Activated CD8-positive, alpha-beta T cell treated with anti-CD3 and anti-CD28 coated beads, Interleukin-2, amount 10 ng/mL, durations not matched to agents 7 days and 5 days (primary cell): ENCODE measurements around the gene FAIM2. TPM values are rescaled to one million over a fixed set of nuclear protein-coding genes. Genes with fewer than 3 reads are reported as not detected.

ENCODE experiments used
- ATAC-seq: fragments of 150-1000 bp; cut with Tn5 transposase; one replicate; pipeline ENCODE4 v1.10.0; 2021; ENCODE audit warnings: moderate library complexity
- CTCF ChIA-PET: fragments of 350-600 bp; sonication (Branson Sonifier 250); formaldehyde crosslinking; loops from one replicate; lab custom pipeline; 2021; ENCODE audit warnings: antibody characterized with exemption; lab: Charles Lee
- POLR2A ChIA-PET: fragments of 350-600 bp; sonication (Branson Sonifier 250); formaldehyde crosslinking; loops from one replicate; lab custom pipeline; 2021; ENCODE audit warnings: antibody characterized with exemption; lab: Charles Lee
- DNase-seq: peaks from one replicate; pipeline ENCODE4 v3.0.0-alpha.2; 2020
- H3K27ac Mint-ChIP-seq: one replicate; pipeline ENCODE4 v1.8.0; 2021; ENCODE audit warnings: mild to moderate bottlenecking, mixed read lengths
- H3K27me3 Mint-ChIP-seq: one replicate; pipeline ENCODE4 v1.8.0; 2021; ENCODE audit warnings: low read depth, mixed read lengths
- H3K36me3 Mint-ChIP-seq: one replicate; pipeline ENCODE4 v1.8.0; 2021; ENCODE audit warnings: low read depth, mixed read lengths
- H3K4me1 Mint-ChIP-seq: one replicate; pipeline ENCODE4 v1.8.0; 2021; ENCODE audit warnings: low read depth, mixed read lengths
- H3K4me3 Mint-ChIP-seq: one replicate; pipeline ENCODE4 v1.8.0; 2021; ENCODE audit warnings: mild to moderate bottlenecking, mixed read lengths
- H3K9me3 Mint-ChIP-seq: one replicate; pipeline ENCODE4 v1.8.0; 2022; ENCODE audit warnings: mixed read lengths; ENCODE audit not compliant: insufficient read depth
- total RNA-seq, 2 experiments: library from RNA; stranded (reverse); gene quantifications; one replicate each; pipeline ENCODE4 v1.2.3, GENCODE V29; 2021

Gene FAIM2
- total RNA-seq, 2 experiments from 2014 or later: 0.23 to 0.55 TPM

DNA sequence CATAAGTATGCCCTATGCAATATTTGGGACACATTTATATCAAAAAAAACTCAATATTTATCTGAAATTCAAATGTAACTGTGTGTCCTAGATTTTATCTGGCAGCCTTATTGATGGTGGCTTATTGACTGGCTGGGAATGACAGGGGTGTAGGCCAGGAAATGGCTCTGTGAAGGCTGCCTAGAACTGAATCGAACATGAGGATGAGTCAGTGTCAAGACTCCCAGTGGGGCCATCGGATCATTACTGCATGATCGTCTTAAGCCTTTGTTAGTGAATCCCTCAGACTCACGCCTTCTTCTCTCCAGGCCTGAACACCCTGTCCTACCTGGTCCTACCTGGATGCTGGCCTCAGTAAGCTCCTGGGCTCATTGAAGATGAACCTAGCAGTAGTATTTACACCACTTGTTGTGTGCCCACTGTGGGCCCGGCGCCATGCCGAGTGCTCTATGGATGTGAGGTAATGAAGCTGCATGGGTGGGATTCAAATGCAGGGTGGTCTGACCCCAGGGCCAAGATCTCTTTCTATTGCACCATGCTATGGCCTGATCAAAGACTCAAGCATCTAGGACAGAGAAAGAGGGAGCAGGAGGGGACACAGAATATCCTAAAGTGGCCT lies 21.0 kb upstream of the FAIM2 start:
- Mint-ChIP-seq H3K27ac (no peak overlapping the region), H3K4me1 (no peaks in the 10 kb centered on the region), H3K4me3 (no peak overlapping the region), H3K9me3 (no peaks in the 10 kb centered on the region), H3K27me3 (peaks cover 11% of the 10 kb centered on the region), H3K36me3 (no peaks in the 10 kb centered on the region)
- DNase-seq (no peak), ATAC-seq (no peak)
- POLR2A ChIA-PET: no interaction called here
- CTCF ChIA-PET: interaction anchor here (1.3 kb wide), 1 partner anchor 42 kb away, joined by 5 read pairs; no protein-coding TSS in a partner anchor

DNA sequence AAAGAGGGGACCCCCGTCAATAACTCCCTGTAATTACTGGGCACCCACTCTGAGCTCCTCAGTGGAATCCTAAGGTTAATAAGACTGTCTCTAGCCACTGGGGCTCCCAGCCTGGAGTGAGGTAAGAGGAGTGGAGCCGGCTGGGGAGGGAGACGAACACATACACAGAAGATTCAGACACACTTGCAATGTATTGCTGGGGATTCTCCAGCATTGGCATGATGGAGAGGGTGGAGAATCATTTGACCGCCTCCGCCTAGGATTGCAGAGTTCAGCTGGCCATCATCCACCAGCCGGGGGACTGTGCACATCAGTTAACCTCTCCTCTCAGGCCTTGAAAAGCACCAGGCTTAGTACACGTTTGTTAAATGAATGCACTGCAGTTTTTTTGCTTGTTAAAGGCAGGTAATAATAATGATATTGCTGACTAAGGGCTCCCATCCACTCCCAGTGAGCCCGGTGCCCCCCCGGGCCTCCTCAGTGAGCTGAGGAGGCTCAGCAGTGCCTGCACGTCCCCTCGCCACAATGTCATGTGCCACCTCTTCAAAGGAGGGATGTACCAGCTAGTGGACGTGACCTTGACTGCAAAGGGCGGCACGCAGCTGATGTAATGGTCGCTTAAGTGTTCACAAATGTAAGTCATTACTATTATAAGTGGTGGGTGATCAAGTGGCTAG lies 20.3 kb upstream of the FAIM2 start:
- no peak for ATAC-seq
- DNase-seq: no peak
- H3K4me3 Mint-ChIP-seq: no peak overlapping the region
- H3K27me3 Mint-ChIP-seq: peaks cover 7% of the 10 kb centered on the region
- POLR2A ChIA-PET: no interaction called here
- H3K9me3 Mint-ChIP-seq: no peaks in the 10 kb centered on the region
- CTCF ChIA-PET: interaction anchor here (1.3 kb wide), 1 partner anchor 43 kb away, joined by 5 read pairs; no protein-coding TSS in a partner anchor
- H3K27ac Mint-ChIP-seq: no peak overlapping the region
- H3K4me1 Mint-ChIP-seq: no peaks in the 10 kb centered on the region
- no peaks in the 10 kb centered on the region for H3K36me3 Mint-ChIP-seq

DNA sequence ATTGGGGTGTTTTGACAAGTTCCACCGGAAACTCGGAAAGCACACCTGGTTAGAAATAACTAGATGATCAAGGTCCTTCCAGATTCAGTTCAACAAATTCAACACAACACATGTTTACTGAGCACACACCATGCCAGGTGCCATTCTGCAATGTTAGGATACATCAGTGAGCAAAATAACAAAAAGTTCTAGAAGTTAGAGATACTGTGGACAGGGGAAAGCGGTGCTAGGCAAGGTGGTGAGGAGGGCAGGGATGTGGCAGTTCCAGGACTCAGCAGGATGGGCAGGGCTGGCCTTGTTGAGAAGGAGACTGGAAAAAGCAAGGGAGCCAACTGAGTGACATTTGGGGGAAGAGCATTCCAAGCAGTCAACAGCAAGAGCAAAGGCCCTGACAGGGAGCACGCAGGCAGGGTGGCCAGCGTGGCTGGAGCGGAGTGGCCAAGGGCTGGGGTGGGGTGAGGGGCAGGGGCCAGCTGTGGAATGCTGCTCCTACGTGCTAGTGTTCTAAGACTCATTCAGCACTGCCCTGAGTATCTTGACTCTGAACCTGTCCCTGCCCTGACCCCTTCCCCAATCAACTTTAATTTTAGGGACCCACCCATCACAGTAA lies 19.4 kb upstream of the FAIM2 start:
- ATAC-seq: no peak
- no peak overlapping the region for H3K4me3 Mint-ChIP-seq
- peaks cover 5% of the 10 kb centered on the region for H3K27me3 Mint-ChIP-seq
- H3K9me3 Mint-ChIP-seq: no peaks in the 10 kb centered on the region
- no peak overlapping the region for H3K27ac Mint-ChIP-seq
- no peak for DNase-seq
- ChIA-PET CTCF (no interaction called here), POLR2A (no interaction called here)
- H3K4me1 Mint-ChIP-seq: no peaks in the 10 kb centered on the region
- H3K36me3 Mint-ChIP-seq: no peaks in the 10 kb centered on the region

DNA sequence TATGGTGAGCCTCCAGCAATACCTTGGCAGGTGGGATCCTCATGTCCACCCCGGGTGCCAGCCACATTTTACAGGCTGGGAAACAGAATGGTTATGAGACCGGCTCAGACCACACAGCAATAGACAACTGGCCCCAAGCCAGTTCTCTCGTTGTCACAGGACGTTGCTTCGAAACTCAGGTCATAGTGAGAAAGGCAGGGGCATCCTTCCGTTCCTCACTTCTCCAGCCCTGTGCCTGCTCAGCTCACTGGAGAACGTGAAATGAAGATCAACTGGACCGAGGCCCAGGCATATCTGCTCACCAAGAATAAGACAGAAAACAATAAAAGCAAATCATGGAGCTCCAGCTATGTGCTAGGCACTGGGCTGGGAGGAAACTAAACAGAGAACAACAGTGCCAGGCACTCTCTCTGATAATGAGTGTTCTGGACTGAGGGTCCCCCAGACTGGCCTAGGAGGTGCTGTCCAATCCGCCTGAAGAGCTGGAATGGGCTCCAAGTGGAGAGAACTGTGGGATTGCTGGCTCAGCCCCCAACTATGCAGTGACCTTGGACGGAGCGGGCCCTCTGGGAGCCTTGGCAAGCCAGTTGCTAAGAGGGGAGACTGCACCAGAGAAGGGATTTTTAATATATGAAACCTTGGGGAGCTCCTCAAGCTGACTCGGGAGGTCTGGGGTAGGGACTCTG lies 18.8 kb upstream of the FAIM2 start:
- no peak overlapping the region for H3K27ac Mint-ChIP-seq
- DNase-seq (no peak), ATAC-seq (no peak)
- no peaks in the 10 kb centered on the region for H3K4me1 Mint-ChIP-seq
- POLR2A ChIA-PET: no interaction called here
- CTCF ChIA-PET: no interaction called here
- H3K9me3 Mint-ChIP-seq: no peaks in the 10 kb centered on the region
- no peaks in the 10 kb centered on the region for H3K36me3 Mint-ChIP-seq
- peaks cover 3% of the 10 kb centered on the region for H3K27me3 Mint-ChIP-seq
- H3K4me3 Mint-ChIP-seq: no peak overlapping the region

DNA sequence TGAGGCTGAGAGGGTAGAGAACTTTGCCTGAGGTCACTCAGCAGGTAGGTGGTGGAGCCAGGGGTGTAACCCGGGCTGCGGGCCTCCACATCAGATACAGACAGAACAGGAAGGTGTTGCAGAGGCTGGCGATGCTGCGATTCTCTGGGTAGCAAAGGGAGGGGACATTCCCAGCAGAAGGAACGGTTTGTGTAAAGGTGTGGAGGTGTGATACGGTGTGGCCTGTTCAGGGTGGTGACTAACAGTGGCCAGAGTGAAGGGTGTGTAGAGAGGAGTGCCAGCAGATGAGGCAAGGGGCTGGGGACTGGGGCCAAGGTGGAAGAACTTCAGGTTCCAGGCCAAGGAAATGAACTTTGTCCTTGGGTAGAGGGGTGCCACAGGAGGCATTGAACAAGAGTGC lies 18.2 kb upstream of the FAIM2 start:
- DNase-seq (no peak), ATAC-seq (no peak)
- CTCF ChIA-PET: no interaction called here
- Mint-ChIP-seq H3K9me3 (no peaks in the 10 kb centered on the region), H3K36me3 (no peaks in the 10 kb centered on the region), H3K27ac (no peak overlapping the region), H3K4me3 (no peak overlapping the region), H3K27me3 (peaks cover 3% of the 10 kb centered on the region), H3K4me1 (no peaks in the 10 kb centered on the region)
- POLR2A ChIA-PET: no interaction called here

DNA sequence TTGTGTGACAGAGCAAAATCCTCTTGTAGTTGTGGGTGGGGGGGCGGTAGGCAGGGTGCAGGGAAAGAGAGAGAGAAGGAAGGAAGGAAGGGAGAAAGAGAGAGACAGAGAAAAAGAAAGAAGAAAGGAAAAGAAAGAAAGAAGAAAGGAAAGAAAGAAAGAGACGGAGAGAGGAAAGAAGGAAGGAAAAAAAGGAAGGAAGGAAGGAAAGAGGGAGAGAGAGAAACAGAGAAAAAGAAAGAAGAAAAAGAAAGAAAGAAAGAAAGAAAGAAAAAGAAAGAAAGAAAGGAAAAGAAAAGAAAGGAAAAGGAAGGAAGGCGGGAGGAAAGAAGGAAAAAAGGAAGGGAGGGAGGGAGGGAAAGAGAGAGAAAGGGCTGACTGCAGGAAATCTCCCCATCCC lies 17.6 kb upstream of the FAIM2 start:
- Mint-ChIP-seq H3K27me3 (peaks cover 3% of the 10 kb centered on the region), H3K4me3 (no peak overlapping the region), H3K4me1 (no peaks in the 10 kb centered on the region), H3K36me3 (no peaks in the 10 kb centered on the region), H3K27ac (no peak overlapping the region), H3K9me3 (no peaks in the 10 kb centered on the region)
- ATAC-seq (no peak), DNase-seq (no peak)
- ChIA-PET CTCF (no interaction called here), POLR2A (no interaction called here)

DNA sequence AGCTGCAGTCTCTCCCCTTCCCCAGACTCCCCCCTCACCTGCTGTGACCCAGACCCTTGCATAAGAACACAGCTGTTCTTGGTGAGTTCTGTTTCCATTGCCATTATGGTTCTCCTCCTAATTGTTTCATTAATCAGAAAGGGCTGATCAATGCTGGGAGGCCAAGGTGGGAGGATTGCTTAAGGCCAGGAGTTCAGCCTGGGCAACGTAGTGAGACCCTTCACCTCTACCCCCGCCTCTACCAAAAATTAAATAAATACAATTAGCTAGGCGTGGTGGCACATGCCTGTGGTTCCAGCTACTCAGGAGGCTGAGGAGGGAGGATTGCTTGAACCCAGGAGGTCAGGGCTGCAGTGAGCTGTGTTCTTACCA lies 17.2 kb upstream of the FAIM2 start:
- Mint-ChIP-seq H3K36me3 (no peaks in the 10 kb centered on the region), H3K4me1 (no peaks in the 10 kb centered on the region), H3K4me3 (no peak overlapping the region), H3K27me3 (peaks cover 3% of the 10 kb centered on the region), H3K27ac (no peak overlapping the region), H3K9me3 (no peaks in the 10 kb centered on the region)
- no peak for DNase-seq
- no peak for ATAC-seq
- ChIA-PET CTCF (interaction anchor here (4.1 kb wide), 1 partner anchor 25 kb away, joined by 13 read pairs; no protein-coding TSS in a partner anchor), POLR2A (no interaction called here)

DNA sequence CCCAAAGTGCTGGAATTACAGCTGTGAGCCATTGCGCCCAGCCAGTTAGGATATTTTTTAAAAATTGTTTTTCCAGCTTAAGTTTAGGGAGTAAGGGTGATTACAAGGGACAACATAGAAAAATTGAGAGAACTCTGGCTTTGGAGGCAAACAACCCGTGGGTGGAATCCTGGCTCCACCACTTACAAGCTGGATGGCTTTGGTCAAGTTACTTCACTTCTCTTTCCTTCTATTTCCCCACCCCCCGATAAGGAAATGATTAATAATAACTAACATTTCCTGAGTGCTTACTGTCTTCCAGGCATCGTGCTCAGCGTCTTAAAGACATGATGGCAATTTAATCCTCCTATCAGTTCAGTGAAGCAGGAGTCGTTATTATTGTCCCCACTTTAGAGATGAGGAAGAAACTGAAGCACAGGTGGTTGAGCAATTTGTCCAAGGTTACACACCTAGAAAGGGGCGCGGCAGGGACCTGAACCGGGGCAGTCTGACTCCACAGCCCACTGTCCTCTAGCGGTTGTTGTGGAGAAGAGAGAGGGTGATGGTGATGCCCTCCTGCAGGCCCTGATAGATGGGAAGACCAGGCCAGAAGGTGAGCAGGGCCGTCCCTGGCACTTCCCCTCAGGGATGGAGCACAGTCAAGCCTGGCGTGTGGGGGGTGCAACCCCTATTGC lies 16.7 kb upstream of the FAIM2 start:
- CTCF ChIA-PET: interaction anchor here (4.1 kb wide), 1 partner anchor 25 kb away, joined by 13 read pairs; no protein-coding TSS in a partner anchor
- POLR2A ChIA-PET: no interaction called here

DNA sequence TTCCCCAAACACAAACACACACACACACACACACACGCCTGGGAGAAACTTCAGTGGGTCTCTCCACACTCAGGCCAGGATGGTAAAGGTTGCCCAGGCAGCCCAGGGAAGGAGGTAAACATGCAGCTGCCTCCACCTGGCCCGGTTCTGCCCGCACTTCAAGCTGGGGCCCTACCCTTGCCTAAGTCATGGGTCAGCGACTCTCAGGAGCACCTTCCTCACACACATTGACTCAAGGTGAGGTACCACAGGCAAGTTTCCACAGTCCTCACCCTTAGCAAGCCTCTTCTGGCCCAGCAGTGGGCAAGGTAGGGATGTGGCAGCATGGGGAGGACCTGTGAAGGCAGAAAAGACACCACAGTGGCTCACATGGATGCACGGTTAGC lies 14.1 kb upstream of the FAIM2 start:
- Mint-ChIP-seq H3K27me3 (peaks cover 4% of the 10 kb centered on the region), H3K36me3 (no peaks in the 10 kb centered on the region), H3K4me3 (no peak overlapping the region), H3K27ac (no peak overlapping the region), H3K4me1 (no peaks in the 10 kb centered on the region), H3K9me3 (no peaks in the 10 kb centered on the region)
- ChIA-PET CTCF (interaction anchor here (4.1 kb wide), 1 partner anchor 28 kb away, joined by 13 read pairs; no protein-coding TSS in a partner anchor), POLR2A (no interaction called here)
- DNase-seq (no peak), ATAC-seq (no peak)

More for the DNA sequence above, 16.7 kb upstream of the FAIM2 start:
- no peaks in the 10 kb centered on the region for H3K4me1 Mint-ChIP-seq
- H3K9me3 Mint-ChIP-seq: no peaks in the 10 kb centered on the region
- no peak for DNase-seq
- H3K36me3 Mint-ChIP-seq: no peaks in the 10 kb centered on the region
- ATAC-seq: no peak
- no peak overlapping the region for H3K27ac Mint-ChIP-seq
- peaks cover 4% of the 10 kb centered on the region for H3K27me3 Mint-ChIP-seq
- no peak overlapping the region for H3K4me3 Mint-ChIP-seq

DNA sequence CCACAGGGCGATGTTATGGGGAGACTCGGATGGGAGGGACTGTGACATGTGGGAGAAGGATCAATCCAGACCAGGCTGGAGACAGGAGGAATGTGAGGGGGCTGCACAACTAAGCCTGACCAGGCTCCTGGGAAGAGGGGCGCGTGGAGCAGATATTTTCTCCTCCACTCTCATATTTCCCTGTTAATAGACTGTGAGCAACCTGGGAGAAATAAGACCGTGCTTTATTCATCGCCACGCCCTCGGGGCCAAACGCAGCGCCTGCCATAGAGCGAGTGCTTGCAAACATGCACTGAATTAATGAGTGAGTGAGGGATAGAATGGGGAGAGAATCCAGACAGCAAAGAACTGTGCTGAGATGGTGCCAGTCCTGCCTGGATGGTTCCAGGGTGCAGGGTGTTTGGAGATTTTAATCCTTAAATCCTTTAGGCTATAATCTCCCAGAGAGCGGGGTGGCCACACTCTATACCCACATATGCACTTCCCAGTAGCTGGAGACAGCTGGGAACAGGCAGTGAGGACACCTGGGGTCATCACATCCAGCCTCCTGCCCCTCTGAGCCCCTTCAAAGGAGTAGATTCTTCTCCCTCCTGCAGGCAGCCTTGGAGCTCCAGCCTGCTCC lies 13.6 kb upstream of the FAIM2 start:
- CTCF ChIA-PET: interaction anchor here (4.1 kb wide), 1 partner anchor 29 kb away, joined by 13 read pairs; no protein-coding TSS in a partner anchor
- no peaks in the 10 kb centered on the region for H3K9me3 Mint-ChIP-seq
- DNase-seq: no peak
- no peak for ATAC-seq
- H3K36me3 Mint-ChIP-seq: no peaks in the 10 kb centered on the region
- POLR2A ChIA-PET: no interaction called here
- H3K27ac Mint-ChIP-seq: no peak overlapping the region
- peaks cover 4% of the 10 kb centered on the region for H3K27me3 Mint-ChIP-seq
- no peaks in the 10 kb centered on the region for H3K4me1 Mint-ChIP-seq
- H3K4me3 Mint-ChIP-seq: no peak overlapping the region
